Osteoblast (primary cell): ENCODE data around the gene PPP2R3A. TPM values are rescaled to one million over a fixed set of nuclear protein-coding genes. Genes with fewer than 3 reads are reported as not detected.
"Not testable (repeated sequence)": the region's sequence is repeated elsewhere in the genome, so short reads cannot be mapped to it uniquely, and the experiment has no call there.

Experiments
- DNase-seq: peaks from one replicate; pipeline ENCODE4 v3.0.0; 2011; ENCODE audit warnings: low spot score, mixed read lengths; ENCODE audit not compliant: insufficient read length; ENCODE audit errors: missing footprints
- H2AFZ ChIP-seq: 2 replicates; pipeline ENCODE4 v1.6.0; 2011; ENCODE audit warnings: mild to moderate bottlenecking, low read length
- H3K27ac ChIP-seq: 2 replicates; pipeline ENCODE4 v1.5.1; 2011; ENCODE audit warnings: mild to moderate bottlenecking, low read depth, low read length, moderate library complexity
- H3K27me3 ChIP-seq: 2 replicates; pipeline ENCODE4 v1.6.0; 2012; ENCODE audit warnings: mild to moderate bottlenecking, control low read depth, inconsistent platforms, low read length, moderate library complexity; ENCODE audit not compliant: insufficient read depth
- H3K36me3 ChIP-seq: 2 replicates; pipeline ENCODE4 v1.5.1; 2011; ENCODE audit warnings: mild to moderate bottlenecking, low read length, control low read depth, moderate library complexity; ENCODE audit not compliant: insufficient read depth
- H3K4me1 ChIP-seq: 2 replicates; pipeline ENCODE4 v1.5.1; 2011; ENCODE audit warnings: mild to moderate bottlenecking, low read length, control low read depth, moderate library complexity; ENCODE audit not compliant: insufficient read depth
- H3K4me2 ChIP-seq: 2 replicates; pipeline ENCODE4 v1.6.0; 2011; ENCODE audit warnings: mild to moderate bottlenecking, low read length; ENCODE audit not compliant: insufficient read depth
- H3K4me3 ChIP-seq: fragments of 200-600 bp; sonication (generic); 3 replicates; pipeline ENCODE4 v1.5.1; 2012; ENCODE audit warnings: mild to moderate bottlenecking, low read length, inconsistent platforms; ENCODE audit not compliant: insufficient read depth
- H3K79me2 ChIP-seq: 2 replicates; pipeline ENCODE4 v1.6.0; 2012; ENCODE audit warnings: mild to moderate bottlenecking, low read length, control low read depth, inconsistent platforms; ENCODE audit not compliant: insufficient read depth
- H3K9me3 ChIP-seq: 2 replicates; pipeline ENCODE4 v1.5.1; 2011; ENCODE audit warnings: low read depth, low read length, control low read depth
- H4K20me1 ChIP-seq: 2 replicates; pipeline ENCODE4 v1.6.0; 2012; ENCODE audit warnings: mild to moderate bottlenecking, low read length, control low read depth; ENCODE audit not compliant: insufficient read depth
- CTCF ChIP-seq: IDR thresholded peaks from 2 replicates; pipeline ENCODE4 v1.5.1; 2011; ENCODE audit warnings: mild to moderate bottlenecking, low read depth, low read length, moderate library complexity; ENCODE audit errors: extremely low read depth
- total RNA-seq: library from RNA; depleted of rRNA; stranded (reverse); fragments of >200 nt; gene quantifications from 2 replicates; pipeline ENCODE4 v1.2.3, GENCODE V29; 2012

PPP2R3A gene
- total RNA-seq, 1 donor = 23.9 TPM

DNA sequence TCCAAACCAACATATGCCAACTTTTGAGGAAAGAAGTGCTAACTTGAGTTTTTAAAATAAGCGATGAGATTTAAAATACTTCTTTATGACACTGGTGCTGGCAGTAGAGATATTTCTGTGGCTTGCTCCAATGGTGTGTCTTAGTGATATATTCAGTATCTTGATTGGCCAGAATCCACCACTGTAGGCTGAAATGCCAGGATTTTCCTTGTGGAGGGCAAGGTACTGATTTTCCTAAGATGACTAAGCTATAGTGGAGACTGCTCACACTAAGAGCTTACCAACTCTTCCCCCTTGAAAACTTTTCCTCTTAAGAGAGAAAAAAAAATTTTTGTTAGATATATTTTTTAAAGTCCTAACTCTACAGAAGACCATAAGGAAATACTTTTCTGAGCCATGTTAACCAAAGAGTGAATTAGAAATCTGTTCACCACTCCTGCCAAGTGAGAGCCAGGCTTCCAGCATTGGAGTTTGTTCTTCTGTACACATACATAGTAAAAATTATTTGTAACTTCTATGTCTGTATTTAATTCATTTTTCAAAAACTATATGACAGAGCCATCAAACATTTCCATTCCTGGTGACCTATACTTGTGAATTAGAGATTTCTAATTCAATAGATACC is 109.1 kb downstream of the PPP2R3A start:
- Histone ChIP-seq H3K4me1 (peaks cover 47% of the 10 kb centered on the region), H3K4me3 (no peak overlapping the region), H3K27me3 (no peaks in the 10 kb centered on the region), H3K4me2 (no peak overlapping the region), H3K36me3 (no peaks in the 10 kb centered on the region), H3K79me2 (no peaks in the 10 kb centered on the region), H3K9me3 (no peaks in the 10 kb centered on the region), H2AFZ (no peak overlapping the region), H4K20me1 (no peaks in the 10 kb centered on the region), H3K27ac (peak overlapping the region; percentile 4)
- no peak for TF ChIP-seq CTCF
- DNase-seq = no peak

- DNase-seq = no peak
- H3K4me3 ChIP-seq = no peak overlapping the region
- H3K9me3 ChIP-seq = no peaks in the 10 kb centered on the region
- H3K4me2 ChIP-seq = no peak overlapping the region
- no peaks in the 10 kb centered on the region for H3K79me2 ChIP-seq
- H2AFZ ChIP-seq = no peak overlapping the region
- H3K27ac ChIP-seq = peak overlapping the region; percentile 21
- no peaks in the 10 kb centered on the region for H3K36me3 ChIP-seq
- peaks cover 41% of the 10 kb centered on the region for H3K4me1 ChIP-seq
- no peaks in the 10 kb centered on the region for H3K27me3 ChIP-seq
- peak; percentile 96 for TF ChIP-seq CTCF
- H4K20me1 ChIP-seq = no peaks in the 10 kb centered on the region
Observed at GRCh38 chr3:136075218-136075808, 109.8 kb downstream of the PPP2R3A start.

DNA sequence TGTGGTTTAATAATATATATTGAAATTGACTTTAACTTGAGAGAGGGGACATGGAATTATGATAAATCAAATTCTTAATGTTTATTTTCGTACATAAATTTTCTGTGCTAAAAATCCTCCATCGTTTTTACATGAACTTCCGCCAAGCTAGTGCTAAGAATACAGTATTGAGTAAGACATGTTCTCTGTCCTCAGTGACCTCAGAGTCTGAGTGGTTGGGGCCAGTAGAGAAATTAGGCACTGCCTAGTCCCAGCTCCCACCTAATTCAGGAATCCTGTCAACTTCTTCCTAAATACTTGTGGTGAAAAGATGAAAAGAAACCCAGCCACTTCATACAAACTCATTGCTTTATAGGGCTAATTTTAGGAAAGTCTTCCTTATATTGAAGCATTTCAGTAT is 110.3 kb downstream of the PPP2R3A start:
- H3K27me3 ChIP-seq = no peaks in the 10 kb centered on the region
- peak overlapping the region; percentile 21 for H3K27ac ChIP-seq
- H4K20me1 ChIP-seq = no peaks in the 10 kb centered on the region
- no peak overlapping the region for H2AFZ ChIP-seq
- no peaks in the 10 kb centered on the region for H3K9me3 ChIP-seq
- no peaks in the 10 kb centered on the region for H3K79me2 ChIP-seq
- no peak for TF ChIP-seq CTCF
- H3K4me3 ChIP-seq = no peak overlapping the region
- no peak for DNase-seq
- H3K36me3 ChIP-seq = no peaks in the 10 kb centered on the region
- H3K4me1 ChIP-seq = peaks cover 36% of the 10 kb centered on the region
- H3K4me2 ChIP-seq = peak overlapping the region; percentile 8

GRCh38 chr3:136078421-136079364 is 113.2 kb downstream of the PPP2R3A start:
- Histone ChIP-seq H3K4me2 (no peak overlapping the region), H3K79me2 (no peaks in the 10 kb centered on the region), H3K36me3 (peaks cover 5% of the 10 kb centered on the region), H3K4me1 (peaks cover 18% of the 10 kb centered on the region), H3K27me3 (no peaks in the 10 kb centered on the region), H3K9me3 (no peaks in the 10 kb centered on the region), H2AFZ (no peak overlapping the region), H4K20me1 (no peaks in the 10 kb centered on the region), H3K27ac (no peak overlapping the region), H3K4me3 (no peak overlapping the region)
- DNase-seq = no peak
- TF ChIP-seq CTCF = peak; percentile 78

DNA sequence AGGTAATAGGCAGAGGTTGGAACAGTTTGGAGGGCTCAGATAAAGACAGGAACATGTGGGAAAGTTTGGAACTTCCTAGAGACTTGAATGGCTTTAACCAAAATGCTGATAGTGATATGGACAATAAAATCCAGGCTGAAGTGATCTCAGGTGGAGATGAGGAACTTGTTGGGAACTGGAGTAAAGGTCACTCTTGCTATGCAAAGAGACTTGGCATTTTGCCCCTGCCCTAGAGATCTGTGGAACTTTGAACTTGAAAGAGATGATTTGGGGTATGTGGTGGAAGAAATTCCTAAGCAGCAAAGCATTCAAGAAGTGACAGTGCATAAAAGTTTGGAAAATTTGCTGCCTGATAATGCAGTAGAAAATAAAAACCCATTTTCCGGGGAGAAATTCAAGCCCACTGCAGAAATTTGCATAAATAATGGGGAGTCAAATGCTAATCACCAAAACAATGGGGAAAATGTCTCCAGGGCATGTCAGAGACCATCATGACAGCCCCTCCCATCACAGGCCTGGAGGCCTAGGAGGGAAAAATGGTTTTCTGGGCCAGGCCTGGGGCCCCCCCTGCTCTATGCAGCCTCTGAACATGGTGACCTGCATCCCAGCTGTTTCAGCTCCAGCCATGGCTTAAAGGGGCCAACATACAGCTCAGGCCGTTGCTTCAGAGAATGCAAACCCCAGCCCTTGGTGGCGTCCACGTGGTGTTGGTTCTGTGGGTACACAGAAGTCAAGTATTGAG is 118.3 kb downstream of the PPP2R3A start:
- H3K4me2 ChIP-seq = not testable (repeated sequence)
- H3K36me3 ChIP-seq = peaks cover 19% of the 10 kb centered on the region

More for the DNA sequence above, 118.3 kb downstream of the PPP2R3A start:
- not testable (repeated sequence) for H3K4me3 ChIP-seq, H2AFZ ChIP-seq, H3K27ac ChIP-seq, H3K79me2 ChIP-seq, H3K27me3 ChIP-seq, H4K20me1 ChIP-seq, DNase-seq, H3K4me1 ChIP-seq, H3K9me3 ChIP-seq
